RCC 7860 (cell line): ENCODE measurements around the gene PHLPP1.

Experiments
- DNase-seq: peaks from one replicate; pipeline ENCODE4 v3.0.0-alpha.2; 2015; ENCODE audit warnings: low spot score
- FAIRE-seq: peaks from 2 replicates; lab custom pipeline; 2012; peaks lifted over from hg19 to GRCh38; lab: Jason Lieb, UNC

The PHLPP1 gene

DNA sequence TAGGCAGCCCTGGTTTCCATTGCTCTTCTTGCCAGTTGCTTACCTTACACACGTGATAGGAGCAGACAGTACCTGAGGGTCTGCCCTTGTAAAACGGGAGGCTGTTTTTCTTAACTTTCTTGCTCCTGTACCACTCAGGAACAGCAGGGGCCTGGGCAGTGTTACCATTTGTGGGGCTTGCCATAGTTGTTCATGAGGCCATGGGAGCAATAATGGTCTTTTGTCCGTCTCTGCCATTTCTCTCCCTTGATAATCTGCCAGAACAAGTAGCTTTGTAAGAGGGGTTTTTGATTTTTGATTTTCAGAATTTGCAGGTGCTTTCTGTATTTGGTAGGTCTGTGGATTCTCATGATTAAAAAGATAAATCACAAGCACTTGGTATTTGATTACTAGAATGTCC, 259.0 kb downstream of the PHLPP1 start:
- FAIRE-seq (no peak), DNase-seq (no peak)

DNA sequence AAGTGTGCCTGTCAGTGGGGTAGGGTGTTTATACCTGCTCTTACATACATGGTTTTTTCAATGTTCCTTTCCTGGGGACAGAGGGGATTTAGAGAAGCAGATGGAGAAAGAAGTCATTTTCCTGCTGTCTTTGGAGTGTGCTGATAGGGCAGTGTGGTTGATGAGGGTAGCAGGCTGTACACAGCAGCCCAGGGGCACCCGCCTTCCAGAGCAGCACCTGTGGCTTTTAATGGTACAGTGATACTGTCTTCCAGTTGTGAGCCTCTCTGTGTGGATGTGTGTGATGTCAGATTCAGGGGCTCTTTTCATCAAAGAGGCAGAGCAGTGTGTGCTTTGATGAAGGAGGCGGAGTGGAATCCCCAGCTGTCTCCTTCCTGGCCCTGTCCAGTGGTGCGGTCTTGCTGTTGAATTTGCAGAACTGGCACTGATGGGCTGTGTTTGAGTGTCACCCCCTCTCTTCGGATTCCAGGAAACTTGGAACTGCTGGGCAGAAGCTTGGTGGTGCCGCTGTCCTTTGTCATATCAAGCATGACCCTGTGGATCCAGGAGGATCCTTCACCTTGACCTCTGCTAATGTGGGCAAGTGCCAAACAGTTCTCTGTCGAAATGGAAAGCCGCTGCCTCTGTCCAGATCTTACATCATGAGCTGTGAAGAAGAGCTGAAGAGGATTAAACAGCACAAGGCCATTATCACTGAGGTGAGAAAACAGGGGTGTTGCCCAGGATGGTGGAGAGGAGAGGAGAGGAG, 259.8 kb downstream of the PHLPP1 start:
- no peak for DNase-seq
- FAIRE-seq = no peak

DNA sequence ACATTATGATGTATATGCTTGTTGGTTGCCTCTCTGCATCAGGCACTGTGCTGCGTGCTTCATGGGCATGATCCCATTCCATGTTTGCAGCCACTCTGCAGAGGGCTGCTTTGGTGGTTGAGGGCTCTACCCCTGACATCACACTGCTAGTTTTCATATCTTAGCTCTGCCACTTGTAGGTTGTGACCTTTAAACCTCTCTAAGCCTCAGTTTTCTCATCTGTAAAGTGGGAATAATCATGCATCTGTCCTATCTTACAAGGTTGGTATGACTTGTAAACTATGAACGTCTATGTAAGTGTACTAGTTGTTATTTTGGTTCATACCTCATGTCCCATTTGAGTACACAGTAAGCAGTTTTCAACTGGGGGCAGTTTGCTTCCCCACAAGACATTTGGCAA, 260.4 kb downstream of the PHLPP1 start:
- FAIRE-seq = no peak
- DNase-seq = no peak

DNA sequence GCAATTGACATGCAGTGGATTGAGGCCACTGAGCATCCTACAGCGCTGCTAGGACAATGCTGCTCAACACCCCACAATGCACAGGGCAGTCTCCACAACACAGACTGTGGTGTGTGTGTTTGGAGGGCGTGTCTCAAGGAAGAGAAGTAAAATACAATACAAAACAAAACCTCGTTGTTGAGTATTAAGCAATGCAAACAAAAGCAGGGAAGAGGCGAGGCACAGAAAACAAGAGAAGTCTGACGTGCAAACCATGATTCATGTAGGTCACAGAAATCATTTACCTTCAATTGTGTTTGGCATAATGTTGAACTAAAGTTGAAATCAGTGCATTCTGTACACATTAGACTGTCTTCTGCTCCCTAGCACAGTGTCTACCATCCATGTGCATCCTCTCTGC, 260.9 kb downstream of the PHLPP1 start:
- no peak for FAIRE-seq
- DNase-seq = no peak

DNA sequence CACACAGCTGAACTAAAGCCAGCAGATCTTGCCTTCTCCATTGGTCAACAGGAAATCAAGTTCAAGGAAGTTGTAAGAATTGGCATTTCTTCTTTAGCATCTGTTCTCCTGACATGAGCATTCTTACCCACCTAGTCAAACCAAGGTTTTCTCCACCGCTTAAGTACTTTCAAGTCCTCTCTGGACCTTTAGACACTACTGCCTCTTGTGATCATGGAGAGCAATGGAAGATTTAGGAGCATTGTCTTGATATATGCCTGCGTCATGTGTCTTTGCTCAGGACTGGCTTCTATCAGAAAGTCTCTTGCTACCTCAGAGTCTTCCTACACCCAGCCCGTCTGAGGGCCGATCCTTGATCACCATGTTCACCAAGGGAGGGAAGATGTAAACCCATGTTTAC, 262.2 kb downstream of the PHLPP1 start:
- DNase-seq (no peak), FAIRE-seq (no peak)

DNA sequence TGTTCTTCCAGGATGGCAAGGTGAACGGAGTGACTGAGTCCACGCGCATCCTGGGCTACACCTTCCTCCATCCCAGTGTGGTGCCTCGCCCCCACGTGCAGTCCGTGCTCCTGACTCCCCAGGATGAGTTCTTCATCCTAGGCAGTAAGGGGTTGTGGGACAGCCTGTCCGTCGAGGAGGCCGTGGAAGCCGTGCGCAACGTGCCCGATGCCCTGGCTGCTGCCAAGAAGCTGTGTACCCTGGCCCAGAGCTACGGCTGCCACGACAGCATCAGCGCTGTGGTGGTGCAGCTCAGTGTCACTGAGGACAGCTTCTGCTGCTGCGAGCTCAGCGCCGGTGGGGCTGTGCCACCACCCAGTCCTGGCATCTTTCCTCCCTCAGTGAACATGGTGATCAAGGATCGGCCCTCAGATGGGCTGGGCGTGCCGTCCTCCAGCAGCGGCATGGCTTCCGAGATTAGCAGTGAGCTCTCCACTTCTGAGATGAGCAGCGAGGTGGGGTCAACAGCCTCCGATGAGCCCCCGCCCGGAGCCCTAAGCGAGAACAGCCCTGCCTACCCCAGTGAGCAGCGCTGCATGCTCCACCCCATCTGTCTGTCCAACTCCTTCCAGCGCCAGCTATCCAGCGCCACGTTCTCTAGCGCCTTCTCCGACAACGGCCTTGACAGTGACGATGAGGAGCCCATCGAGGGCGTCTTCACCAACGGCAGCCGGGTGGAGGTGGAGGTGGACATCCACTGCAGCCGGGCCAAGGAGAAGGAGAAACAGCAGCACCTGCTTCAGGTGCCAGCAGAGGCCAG, 263.1 kb downstream of the PHLPP1 start:
- no peak for DNase-seq
- FAIRE-seq = no peak

DNA sequence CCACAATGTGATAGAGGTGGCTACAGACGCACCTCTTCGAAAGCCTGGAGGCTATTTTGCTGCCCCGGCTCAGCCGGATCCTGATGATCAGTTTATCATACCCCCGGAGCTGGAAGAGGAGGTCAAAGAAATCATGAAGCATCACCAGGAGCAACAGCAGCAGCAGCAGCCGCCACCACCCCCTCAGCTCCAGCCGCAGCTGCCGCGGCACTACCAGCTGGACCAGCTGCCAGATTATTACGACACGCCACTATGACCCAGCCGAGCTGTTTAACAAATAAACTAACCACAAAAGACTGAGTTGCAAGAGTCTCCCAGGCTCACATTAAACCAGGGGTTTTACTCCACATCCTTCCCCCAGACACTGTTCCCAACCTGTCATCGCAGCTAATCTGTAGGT, 263.8 kb downstream of the PHLPP1 start:
- no peak for DNase-seq
- no peak for FAIRE-seq

DNA sequence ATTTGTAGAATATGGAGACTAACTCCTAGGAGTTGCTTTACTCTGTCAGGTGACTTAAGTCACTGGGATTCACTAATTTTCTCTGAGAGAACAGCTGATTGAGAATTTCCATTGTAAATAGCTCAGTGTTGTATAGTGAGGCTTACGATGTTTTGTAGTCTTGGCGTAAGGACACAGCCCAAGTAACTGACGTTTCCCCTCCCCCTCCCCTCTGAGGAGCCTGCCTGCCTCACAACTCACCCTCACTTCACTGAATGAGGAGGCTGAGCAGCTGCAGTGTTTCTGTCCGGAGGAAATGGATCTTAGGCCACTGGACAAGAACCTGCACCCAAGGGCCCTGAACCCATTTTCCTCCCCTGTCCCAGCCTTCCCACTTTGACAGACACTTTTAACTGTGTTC, 264.6 kb downstream of the PHLPP1 start:
- DNase-seq = no peak
- no peak for FAIRE-seq

DNA sequence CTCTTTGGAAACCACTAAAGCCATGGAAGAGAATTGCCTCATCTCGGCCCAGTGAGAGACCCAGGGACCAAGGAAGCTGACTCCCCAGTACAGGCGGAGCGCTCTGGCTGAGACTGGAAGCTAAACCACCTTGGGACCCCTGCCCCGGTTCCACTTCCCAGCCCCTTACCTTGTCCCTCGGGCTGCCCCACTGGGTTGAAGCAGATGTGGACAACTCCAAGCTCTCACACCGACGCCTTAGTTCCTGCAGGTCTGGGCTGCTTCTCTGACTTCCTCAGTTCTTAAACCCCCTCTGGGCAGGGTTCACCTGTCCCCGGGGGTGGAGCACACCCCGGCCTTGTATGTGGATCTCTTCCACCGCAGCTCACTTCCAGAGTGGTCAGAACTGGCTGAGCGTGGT, 266.2 kb downstream of the PHLPP1 start:
- DNase-seq (no peak), FAIRE-seq (no peak)

DNA sequence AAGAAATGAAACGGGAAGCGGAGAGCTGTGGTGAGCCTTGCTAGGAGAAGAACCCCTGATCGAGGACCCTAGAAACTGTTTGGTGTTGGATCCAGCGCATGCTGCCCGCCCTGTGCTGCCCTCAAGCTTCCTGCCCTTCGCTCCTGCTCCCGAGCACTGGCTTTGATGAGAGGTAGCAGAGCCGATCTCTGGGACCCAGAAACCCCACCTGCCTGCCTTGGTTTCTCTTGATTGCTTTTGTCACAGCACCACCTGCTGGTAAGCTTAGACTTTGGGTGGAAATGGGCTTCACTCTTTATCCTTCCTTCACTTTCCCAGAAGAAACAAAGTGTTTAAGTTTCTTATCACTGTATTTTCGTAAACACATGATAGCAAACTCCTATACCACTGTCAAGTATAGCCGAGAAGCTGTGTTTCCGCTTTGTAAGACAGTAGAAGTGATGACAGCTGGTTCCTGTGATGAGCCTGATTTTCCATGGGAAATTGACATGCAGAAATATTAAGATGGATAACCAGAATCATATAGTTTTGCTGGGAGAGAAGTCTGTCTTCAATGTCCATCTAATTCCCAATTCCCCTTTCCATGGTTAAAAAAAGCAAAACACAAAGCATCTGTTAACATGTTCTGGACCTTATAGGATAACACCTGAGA, 267.4 kb downstream of the PHLPP1 start:
- FAIRE-seq = no peak

DNA sequence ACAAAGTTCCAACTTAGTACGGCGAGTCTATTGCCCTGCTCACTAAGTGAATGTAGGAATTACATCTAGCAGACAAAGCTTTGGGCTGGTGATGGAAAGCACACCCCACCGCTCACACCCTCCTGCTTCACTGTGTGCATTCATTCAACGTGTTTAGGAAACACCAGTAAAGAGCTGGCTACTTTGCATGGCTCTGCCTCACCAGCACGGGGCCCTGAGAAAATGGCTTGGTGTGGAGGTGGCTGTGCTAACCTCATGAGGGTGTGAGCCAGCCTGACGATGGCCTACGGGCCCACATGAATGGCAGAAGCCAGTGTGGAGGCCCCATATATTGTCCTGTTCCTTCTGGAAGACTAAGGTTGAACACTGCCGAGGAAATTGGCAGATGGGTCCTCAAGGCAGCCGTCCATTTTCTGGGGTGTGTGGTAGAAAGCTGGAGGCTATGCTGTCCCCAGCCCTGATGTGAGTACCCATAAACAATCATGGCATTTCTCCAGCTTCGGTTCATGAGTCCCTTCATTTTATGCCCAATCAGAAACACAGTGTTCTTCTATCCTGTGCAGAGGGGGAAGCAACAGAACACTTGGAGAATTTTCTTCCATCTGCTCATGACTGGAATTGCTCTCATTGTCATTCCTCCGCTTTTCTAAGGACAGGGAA, 269.4 kb downstream of the PHLPP1 start:
- FAIRE-seq = no peak

More for the DNA sequence above, 267.4 kb downstream of the PHLPP1 start:
- DNase-seq = peak; percentile 18

DNA sequence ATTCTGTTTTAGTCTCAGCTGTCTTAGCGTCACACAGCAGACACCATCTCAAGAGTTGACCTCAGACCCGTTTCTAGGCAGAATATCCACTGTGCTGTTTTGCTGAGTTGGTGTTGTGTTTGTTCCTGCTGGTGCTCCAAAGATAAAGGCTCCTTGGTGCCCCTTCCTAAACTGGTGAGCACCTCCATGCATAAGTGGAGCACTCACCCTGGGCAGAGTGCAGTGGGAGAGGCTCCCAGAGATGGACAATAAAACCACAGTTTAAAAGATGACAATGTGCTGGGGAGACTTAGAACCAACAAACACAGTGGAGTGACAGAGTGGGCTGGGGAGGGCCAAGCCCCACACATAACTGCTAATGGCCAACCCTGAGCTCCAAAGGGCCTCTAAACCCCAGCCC, 271.1 kb downstream of the PHLPP1 start:
- FAIRE-seq = no peak
- DNase-seq = no peak

More for the DNA sequence above, 269.4 kb downstream of the PHLPP1 start:
- no peak for DNase-seq

DNA sequence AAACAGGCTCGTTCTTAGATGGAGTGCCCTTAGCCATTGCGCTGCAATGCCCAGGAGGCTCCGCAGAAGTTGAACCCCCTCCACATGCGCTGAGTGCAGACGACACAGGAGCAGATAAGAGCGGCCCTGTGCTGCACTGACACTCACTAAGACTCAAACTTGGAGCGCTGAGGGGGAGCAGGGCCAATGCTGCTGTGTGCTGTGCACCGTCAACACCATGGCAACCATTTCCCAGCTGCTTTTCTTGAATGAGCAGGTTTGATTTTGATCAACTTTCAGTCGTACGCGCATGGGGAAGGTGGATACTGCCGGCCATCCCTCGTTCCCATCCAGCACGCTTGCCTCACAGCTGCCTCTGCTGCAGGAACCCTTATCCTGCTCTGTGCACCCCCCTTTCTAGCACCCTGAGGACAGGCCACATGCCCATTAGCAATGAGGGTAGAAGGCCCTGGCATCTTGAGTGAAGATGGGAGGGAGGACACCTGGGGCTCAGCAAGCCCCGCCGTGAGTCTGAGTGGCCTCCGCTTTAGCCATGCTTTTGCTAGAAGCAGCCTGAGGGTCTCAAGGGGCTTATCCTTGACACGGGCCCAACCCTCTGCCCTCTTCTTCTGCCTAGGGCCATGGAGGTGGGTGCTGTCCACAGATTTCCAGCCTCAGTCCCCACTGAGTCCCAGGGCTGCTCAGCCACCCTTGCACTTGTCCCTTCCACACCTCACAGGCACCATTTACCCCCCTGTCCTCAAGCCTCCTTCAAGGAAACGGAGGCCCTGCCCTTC, 271.9 kb downstream of the PHLPP1 start:
- no peak for DNase-seq
- no peak for FAIRE-seq

DNA sequence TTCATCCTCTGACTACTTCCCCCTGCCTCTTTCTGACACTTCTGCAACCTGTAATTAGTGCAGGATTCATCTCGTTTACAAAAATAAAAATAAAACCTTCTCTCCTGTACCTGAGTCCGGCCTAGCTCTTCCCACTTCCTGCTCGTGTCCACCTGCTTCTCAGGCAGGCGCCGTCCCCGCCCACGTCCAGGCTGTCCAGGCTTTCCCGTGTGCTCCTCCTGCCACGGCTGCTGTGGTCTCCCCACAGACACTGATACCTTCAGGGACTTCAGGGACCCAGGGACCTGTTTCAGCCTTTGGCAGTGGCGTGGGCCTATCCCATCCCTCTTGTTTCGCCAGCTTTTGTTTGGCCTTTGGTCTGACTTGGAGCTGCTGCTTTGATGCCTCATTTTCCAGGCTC, 272.5 kb downstream of the PHLPP1 start:
- FAIRE-seq (no peak), DNase-seq (no peak)

DNA sequence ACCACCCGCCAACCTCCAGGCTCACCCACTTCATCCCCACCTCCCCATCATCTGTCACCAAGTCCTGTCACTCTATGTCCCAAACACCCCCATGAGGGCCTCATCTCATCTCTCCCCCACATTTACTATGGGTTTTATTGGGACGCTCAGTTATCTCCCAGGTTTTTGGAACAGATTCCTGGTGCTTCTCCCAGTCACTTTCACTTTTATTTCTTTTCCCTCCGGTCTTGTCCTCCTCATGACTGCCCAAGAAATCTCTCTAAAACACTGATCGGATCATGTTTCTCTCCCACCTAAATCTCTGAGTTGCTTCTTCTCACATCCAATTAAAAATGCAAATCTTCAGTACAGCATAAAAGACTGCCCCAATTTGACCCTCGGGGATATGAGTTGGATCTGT, 273.1 kb downstream of the PHLPP1 start:
- no peak for FAIRE-seq
- DNase-seq = no peak

DNA sequence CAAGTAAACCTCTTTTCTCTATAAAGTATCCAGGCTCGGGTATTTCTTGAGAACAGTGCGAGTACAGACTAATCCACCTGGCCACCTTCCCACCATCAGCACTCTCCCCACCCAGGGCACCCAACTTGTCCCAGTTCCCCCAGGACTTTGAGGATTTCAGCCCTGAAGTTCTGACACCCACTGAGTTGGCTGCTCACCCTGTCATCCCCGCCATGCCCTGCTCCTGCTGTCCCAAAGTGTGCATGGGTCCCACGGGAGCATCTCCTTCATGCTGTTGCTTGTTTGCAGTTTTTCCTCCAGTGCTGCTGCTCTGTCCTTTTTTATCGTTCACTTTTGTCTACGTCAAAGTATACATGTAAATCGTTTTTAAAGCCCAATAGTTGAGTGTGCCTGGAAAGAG, 273.9 kb downstream of the PHLPP1 start:
- FAIRE-seq (no peak), DNase-seq (no peak)

DNA sequence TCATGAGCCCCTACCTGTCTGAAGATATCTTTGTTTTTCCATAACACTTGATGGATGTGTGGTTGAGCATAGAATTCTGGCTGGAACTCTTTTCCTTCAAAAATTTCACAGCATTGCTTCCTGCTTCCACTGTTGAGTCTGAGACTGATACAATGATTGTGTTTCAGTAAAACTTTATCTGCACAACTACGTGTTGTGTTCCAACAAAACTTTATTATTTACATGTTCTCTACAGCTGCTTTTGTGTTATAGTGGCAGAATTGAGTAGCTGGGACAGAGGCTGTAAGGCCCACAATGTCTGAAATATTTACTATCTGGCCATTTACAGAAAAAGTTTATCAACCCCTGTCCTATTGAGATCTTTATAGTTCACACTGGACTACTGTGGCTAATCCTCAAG, 275.3 kb downstream of the PHLPP1 start:
- no peak for DNase-seq
- FAIRE-seq = no peak

DNA sequence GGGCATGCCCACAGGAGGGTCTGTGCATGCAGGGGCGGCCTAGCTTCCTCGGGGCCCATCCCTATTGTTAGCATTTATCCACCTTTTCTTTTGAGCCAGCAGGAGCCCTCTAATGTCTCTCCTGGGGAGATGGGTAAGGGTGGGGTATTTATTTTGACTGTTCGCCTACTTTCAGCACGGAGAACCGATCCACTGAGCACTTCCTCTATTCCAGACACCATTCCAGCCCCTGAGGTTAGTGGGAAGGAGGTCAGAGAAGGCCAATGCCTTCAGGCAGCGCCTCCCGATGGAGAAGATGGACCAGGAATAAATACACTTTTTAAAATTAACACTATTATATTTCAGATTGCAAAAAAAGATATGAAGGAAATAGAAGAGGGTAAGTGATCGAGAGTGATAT, 276.0 kb downstream of the PHLPP1 start:
- no peak for DNase-seq
- no peak for FAIRE-seq

DNA sequence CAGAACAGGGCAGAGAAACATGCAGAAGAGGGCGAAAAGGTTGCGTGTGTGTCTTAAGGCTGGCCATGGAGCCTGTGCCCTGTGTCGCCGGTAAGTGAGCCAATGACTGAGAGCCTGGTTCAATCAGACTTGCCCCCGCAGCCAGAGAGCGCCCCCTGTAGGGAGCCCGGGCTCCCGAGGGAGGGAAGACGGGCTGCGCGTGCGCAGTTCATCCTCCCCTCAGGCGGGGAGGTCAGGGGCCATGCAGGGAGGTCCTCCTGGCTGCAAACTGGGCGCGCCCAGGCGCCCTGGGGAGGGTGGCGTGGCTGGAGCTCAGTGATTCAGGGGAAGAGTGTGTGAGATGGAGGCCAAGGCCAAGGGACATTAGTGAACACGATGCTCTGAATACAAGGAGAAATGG, 276.6 kb downstream of the PHLPP1 start:
- DNase-seq (no peak), FAIRE-seq (no peak)

DNA sequence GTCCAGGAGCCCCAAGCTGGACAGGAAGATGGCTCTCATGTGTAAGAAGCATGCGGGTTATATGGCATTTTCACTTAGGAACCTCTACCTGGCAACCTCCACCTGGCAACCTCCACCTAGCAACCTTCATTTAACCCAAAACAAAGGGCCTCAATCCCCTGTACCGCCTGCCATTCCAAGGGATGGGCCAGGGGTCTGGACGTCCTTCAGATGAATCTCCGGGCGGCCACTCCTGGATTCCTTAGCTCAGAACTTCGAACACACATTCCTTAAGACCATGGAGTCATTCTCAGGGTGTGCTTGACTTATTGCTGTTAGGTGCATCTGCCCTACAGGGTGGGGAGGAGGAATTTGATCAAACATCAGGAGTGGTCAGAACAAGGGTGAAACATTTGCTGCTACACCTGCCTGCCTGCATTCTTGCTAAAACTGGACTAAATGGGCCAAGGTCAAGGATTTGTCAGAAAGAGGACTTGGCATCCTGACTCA, 277.6 kb downstream of the PHLPP1 start:
- DNase-seq (no peak), FAIRE-seq (no peak)
